GM12878 (cell line): Measurements from ENCODE around the gene FGB. TPM values are rescaled to one million over a fixed set of nuclear protein-coding genes. Genes with fewer than 3 reads are reported as not detected.

ENCODE experiments used
- ATAC-seq: fragments of 200-7000 bp; cut with Tn5 transposase; 3 replicates; pipeline ENCODE4 v1.9.1; 2020; ENCODE audit warnings: mild to moderate bottlenecking, moderate library complexity
- BruUV-seq: library from RNA; stranded (reverse); fragments of 400-500 nt; replicated peaks from 2 replicates; lab custom pipeline; 2021; lab: Mats Ljungman, UMichigan
- CTCF ChIA-PET: fragments of 300-600 bp; sonication (Branson Sonifier 250); formaldehyde crosslinking; extraction: SDS; loops from one replicate; lab custom pipeline; 2021; ENCODE audit warnings: inconsistent platforms; lab: Yijun Ruan, JAX
- POLR2A ChIA-PET: fragments of 350-600 bp; formaldehyde crosslinking; extraction: SDS; loops from one replicate; lab custom pipeline; 2021; ENCODE audit warnings: inconsistent platforms; lab: Charles Lee
- RAD21 ChIA-PET: fragments of 300-600 bp; sonication (Branson Sonifier 250); formaldehyde crosslinking; loops from one replicate; lab custom pipeline; 2023; ENCODE audit warnings: antibody characterized with exemption; ENCODE audit not compliant: unreplicated experiment; lab: Charles Lee
- SMC1A ChIA-PET: fragments of 300-600 bp; sonication (Branson Sonifier 250); formaldehyde crosslinking; loops from one replicate; lab custom pipeline; 2023; ENCODE audit not compliant: unreplicated experiment, uncharacterized antibody; lab: Charles Lee
- DNase-seq: peaks from one replicate; pipeline ENCODE4 v3.0.0-alpha.2; 2011; ENCODE audit warnings: low read depth, low spot score
- FAIRE-seq: peaks from 3 replicates; lab custom pipeline; 2011; peaks lifted over from hg19 to GRCh38; lab: Jason Lieb, UNC
- H2AFZ ChIP-seq: 2 replicates; pipeline ENCODE4 v1.6.0; 2011; ENCODE audit warnings: low read depth, low read length, control low read depth; ENCODE audit not compliant: control insufficient read depth
- H3K27ac ChIP-seq: 2 replicates; pipeline ENCODE4 v1.5.1; 2011; ENCODE audit warnings: control low read depth; ENCODE audit not compliant: control insufficient read depth, insufficient read depth
- H3K27me3 ChIP-seq, 2 experiments: replicated peaks in 1 of 2; 2 replicates each; pipeline versions ENCODE4 v1.6.0 to v1.6.1; 2011; ENCODE audit warnings: low read length in 1 of 2; ENCODE audit not compliant: control insufficient read depth in 2 of 2, insufficient read depth in 2 of 2
- H3K36me3 ChIP-seq, 2 experiments: 2 replicates each; pipeline ENCODE4 v1.5.1; 2011; ENCODE audit warnings: low read length in 1 of 2; ENCODE audit not compliant: control insufficient read depth in 2 of 2, insufficient read depth in 2 of 2
- H3K4me1 ChIP-seq: 2 replicates; pipeline ENCODE4 v1.6.1; 2011; ENCODE audit warnings: mild to moderate bottlenecking, low read length, moderate library complexity, mixed read lengths; ENCODE audit not compliant: control insufficient read depth, insufficient read depth
- H3K4me2 ChIP-seq: 2 replicates; pipeline ENCODE4 v1.6.0; 2011; ENCODE audit warnings: control low read depth; ENCODE audit not compliant: control insufficient read depth, insufficient read depth
- H3K4me3 ChIP-seq: fragments of 200-600 bp; sonication (generic); 2 replicates; pipeline ENCODE4 v1.5.1; 2016
- H3K79me2 ChIP-seq: 2 replicates; pipeline ENCODE4 v1.6.0; 2011; ENCODE audit warnings: low read length; ENCODE audit not compliant: control insufficient read depth, insufficient read depth
- H3K9ac ChIP-seq: 2 replicates; pipeline ENCODE4 v1.8.0; 2011; ENCODE audit warnings: low read length, control low read depth, mixed read lengths; ENCODE audit not compliant: control insufficient read depth, insufficient read depth
- H3K9me3 ChIP-seq: replicated peaks from 3 replicates; pipeline ENCODE4 v1.5.1; 2011; ENCODE audit warnings: mild to moderate bottlenecking, low read length; ENCODE audit not compliant: control insufficient read depth, insufficient read depth
- H4K20me1 ChIP-seq: 2 replicates; pipeline ENCODE4 v1.6.0; 2011; ENCODE audit not compliant: control insufficient read depth, insufficient read depth
- CHD1 ChIP-seq: IDR thresholded peaks from 2 replicates; pipeline ENCODE4 v1.6.1; 2012; ENCODE audit warnings: low read depth, low read length, improper control_type of control experiment
- E2F4 ChIP-seq: IDR thresholded peaks from 2 replicates; pipeline ENCODE4 v1.6.1; 2012; ENCODE audit warnings: low read depth, low read length, improper control_type of control experiment
- JUNB ChIP-seq: IDR thresholded peaks from 2 replicates; pipeline ENCODE4 v1.6.1; 2016; ENCODE audit warnings: antibody characterized with exemption, mild to moderate bottlenecking
- MAX ChIP-seq: IDR thresholded peaks from 2 replicates; pipeline ENCODE4 v1.6.1; 2012; ENCODE audit warnings: low read depth, low read length, improper control_type of control experiment
- RAD51 ChIP-seq: fragments of 450-650 bp; IDR thresholded peaks from 2 replicates; pipeline ENCODE4 v1.6.1; 2016; ENCODE audit warnings: moderate library complexity, mild to moderate bottlenecking, inconsistent platforms
- REST ChIP-seq: IDR thresholded peaks from 2 replicates; pipeline ENCODE4 v1.6.1; 2012; ENCODE audit warnings: mild to moderate bottlenecking, low read depth, low read length
- SMARCA5 ChIP-seq: fragments of 450-650 bp; IDR thresholded peaks from 2 replicates; pipeline ENCODE4 v1.6.1; 2017; ENCODE audit warnings: mild to moderate bottlenecking
- SUPT20H ChIP-seq: IDR thresholded peaks from 2 replicates; pipeline ENCODE4 v1.6.1; 2011; ENCODE audit warnings: low read depth, mild to moderate bottlenecking, low read length, moderate library complexity, borderline replicate concordance; ENCODE audit not compliant: control insufficient read depth
- ZBED1 ChIP-seq: IDR thresholded peaks from 2 replicates; pipeline ENCODE4 v1.6.1; 2016; ENCODE audit warnings: borderline replicate concordance
- WGBS: methylation state at CpG from one replicate; pipeline ENCODE4 v1.1.6; 2016; ENCODE audit warnings: low lambda C conversion rate; ENCODE audit not compliant: insufficient replicate concordance, insufficient coverage; ENCODE audit errors: missing lambda C conversion rate; 5-methylcytosine and 5-hydroxymethylcytosine counted together
- in situ Hi-C: fragments of 300-500 bp; cut with MboI; formaldehyde crosslinking; loops from 9 replicates; pipeline ENCODE4 v1.14.3; 2018; ENCODE audit warnings: mixed read lengths
- intact Hi-C: fragments of 100-400 bp; cut with micrococcal nuclease; formaldehyde crosslinking; loops from one replicate; pipeline ENCODE4 v1.14.2; 2022; ENCODE audit not compliant: unreplicated experiment
- polyA plus RNA-seq, 11 experiments: library from polyadenylated mRNA; depleted of rRNA in 4 of 11; unstranded in 6 of 11; stranded (reverse) in 5 of 11; fragments of >200 nt; fragmentation: Nextera tagmentation in 4 of 11; fragmentation: Illumina TruSeq in 1 of 11; extraction: Ambion mirVana in 4 of 11; extraction: Trizol in 1 of 11; gene quantifications; 1 replicate in 1 of 11; 2 replicates in 10 of 11; pipeline versions ENCODE4 v1.2.1 to v1.2.3, GENCODE V29; 2011 to 2016; ENCODE audit warnings: inconsistent platforms in 2 of 11, missing spikeins in 2 of 11, low read depth in 1 of 11
- total RNA-seq, 4 experiments: library from RNA; depleted of rRNA in 3 of 4; stranded (reverse); fragments of >200 nt in 3 of 4; fragmentation: Illumina TruSeq in 1 of 4; extraction: Trizol in 1 of 4; gene quantifications; 2 replicates each; pipeline versions ENCODE4 v1.2.1 to v1.2.3, GENCODE V29; 2013 to 2021

FGB gene
- total and polyA plus RNA-seq, 10 of the 15 experiments (the other 5 are each of a cell fraction or from before 2014, with no cell fraction given): 0.04 to 2.7 TPM; not detected in 8

GRCh38 chr4:154609532-154609931 lies 46.7 kb downstream of the FGB start:
- SMC1A ChIA-PET: interaction anchor here (0.8 to 1.4 kb wide), 2 partner anchors 9 to 13 kb away, joined by 4 to 7 read pairs; no protein-coding TSS in a partner anchor

More at GRCh38 chr4:154609532-154609931, 46.7 kb downstream of the FGB start:
- Histone ChIP-seq H3K36me3 (no peaks in the 10 kb centered on the region), H2AFZ (no peak overlapping the region), H3K4me2 (no peak overlapping the region), H3K79me2 (no peaks in the 10 kb centered on the region), H3K4me1 (no peaks in the 10 kb centered on the region), H3K27me3 (no peaks in the 10 kb centered on the region), H3K9me3 (no peaks in the 10 kb centered on the region), H4K20me1 (no peaks in the 10 kb centered on the region), H3K4me3 (no peak overlapping the region), H3K9ac (no peak overlapping the region), H3K27ac (no peak overlapping the region)
- 36% methylated on average over 4 of the region's 4 CpGs for WGBS
- POLR2A ChIA-PET: no interaction called here
- RAD21 ChIA-PET: no interaction called here
- DNase-seq: no peak
- intact Hi-C loops: no loop called here
- in situ Hi-C loops: no loop called here
- BruUV-seq: no TSS peak
- CTCF ChIA-PET: interaction anchor here (1.0 to 19.0 kb wide), 4 partner anchors 9 to 55 kb away, joined by 3 to 796 read pairs (median 14); partner anchors contain the start of genes FGB and PLRG1
- ATAC-seq: no peak
- TF ChIP-seq SUPT20H (no peak), ZBED1 (no peak), SMARCA5 (no peak), JUNB (no peak), CHD1 (no peak), MAX (no peak), E2F4 (no peak), RAD51 (no peak), REST (no peak)
- FAIRE-seq: no peak
